Cardiac fibroblast (primary cell): Measurements from ENCODE around the gene KIFC3.

Source experiments
- DNase-seq, 2 donors: peaks; one replicate each; pipeline versions ENCODE4 v3.0.0 to v3.0.0-alpha.2; 2010; ENCODE audit warnings: low read depth in 2 of 2
- H3K4me3 ChIP-seq, 2 donors: replicated peaks in 1 of 2; 1 replicate in 1 of 2; 2 replicates in 1 of 2; pipeline ENCODE4 v1.5.1; 2011; ENCODE audit warnings: low read depth in 2 of 2, low read length in 2 of 2, mild to moderate bottlenecking in 2 of 2, moderate library complexity in 1 of 2
- TF ChIP-seq, protein P1 (sequence below): IDR thresholded peaks from one replicate; pipeline ENCODE4 v1.5.1; 2011; ENCODE audit warnings: low read depth, mild to moderate bottlenecking, low read length, inconsistent platforms

KIFC3 gene

DNA sequence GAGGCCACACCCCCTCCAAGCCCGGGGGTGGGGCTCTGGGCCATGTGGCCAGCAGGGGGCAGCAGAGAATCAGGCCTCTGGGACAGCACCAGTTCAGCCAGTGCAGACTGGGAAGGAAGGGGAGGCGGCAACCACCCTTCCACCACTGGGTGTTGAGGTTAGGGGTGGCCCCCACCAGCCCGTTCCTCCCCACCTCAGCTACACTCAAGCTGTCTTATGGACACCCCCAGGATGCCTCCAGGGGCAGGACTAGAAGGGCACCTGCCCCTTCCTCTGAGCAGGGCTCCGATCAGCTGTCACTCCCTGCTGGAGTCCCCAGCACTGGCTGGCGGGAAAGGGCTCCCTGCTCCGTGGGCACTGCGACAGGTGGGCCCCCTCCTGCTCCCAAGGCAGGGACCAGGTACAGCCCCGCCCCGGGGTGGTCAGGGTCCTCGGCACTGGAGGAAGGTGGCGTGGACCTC lies 44.9 kb downstream of the KIFC3 start:
- no peak overlapping the region for H3K4me3 ChIP-seq
- DNase-seq = peak; percentile 82 to 84
- TF ChIP-seq, protein P1, sequence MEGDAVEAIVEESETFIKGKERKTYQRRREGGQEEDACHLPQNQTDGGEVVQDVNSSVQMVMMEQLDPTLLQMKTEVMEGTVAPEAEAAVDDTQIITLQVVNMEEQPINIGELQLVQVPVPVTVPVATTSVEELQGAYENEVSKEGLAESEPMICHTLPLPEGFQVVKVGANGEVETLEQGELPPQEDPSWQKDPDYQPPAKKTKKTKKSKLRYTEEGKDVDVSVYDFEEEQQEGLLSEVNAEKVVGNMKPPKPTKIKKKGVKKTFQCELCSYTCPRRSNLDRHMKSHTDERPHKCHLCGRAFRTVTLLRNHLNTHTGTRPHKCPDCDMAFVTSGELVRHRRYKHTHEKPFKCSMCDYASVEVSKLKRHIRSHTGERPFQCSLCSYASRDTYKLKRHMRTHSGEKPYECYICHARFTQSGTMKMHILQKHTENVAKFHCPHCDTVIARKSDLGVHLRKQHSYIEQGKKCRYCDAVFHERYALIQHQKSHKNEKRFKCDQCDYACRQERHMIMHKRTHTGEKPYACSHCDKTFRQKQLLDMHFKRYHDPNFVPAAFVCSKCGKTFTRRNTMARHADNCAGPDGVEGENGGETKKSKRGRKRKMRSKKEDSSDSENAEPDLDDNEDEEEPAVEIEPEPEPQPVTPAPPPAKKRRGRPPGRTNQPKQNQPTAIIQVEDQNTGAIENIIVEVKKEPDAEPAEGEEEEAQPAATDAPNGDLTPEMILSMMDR = peak; percentile 98

DNA sequence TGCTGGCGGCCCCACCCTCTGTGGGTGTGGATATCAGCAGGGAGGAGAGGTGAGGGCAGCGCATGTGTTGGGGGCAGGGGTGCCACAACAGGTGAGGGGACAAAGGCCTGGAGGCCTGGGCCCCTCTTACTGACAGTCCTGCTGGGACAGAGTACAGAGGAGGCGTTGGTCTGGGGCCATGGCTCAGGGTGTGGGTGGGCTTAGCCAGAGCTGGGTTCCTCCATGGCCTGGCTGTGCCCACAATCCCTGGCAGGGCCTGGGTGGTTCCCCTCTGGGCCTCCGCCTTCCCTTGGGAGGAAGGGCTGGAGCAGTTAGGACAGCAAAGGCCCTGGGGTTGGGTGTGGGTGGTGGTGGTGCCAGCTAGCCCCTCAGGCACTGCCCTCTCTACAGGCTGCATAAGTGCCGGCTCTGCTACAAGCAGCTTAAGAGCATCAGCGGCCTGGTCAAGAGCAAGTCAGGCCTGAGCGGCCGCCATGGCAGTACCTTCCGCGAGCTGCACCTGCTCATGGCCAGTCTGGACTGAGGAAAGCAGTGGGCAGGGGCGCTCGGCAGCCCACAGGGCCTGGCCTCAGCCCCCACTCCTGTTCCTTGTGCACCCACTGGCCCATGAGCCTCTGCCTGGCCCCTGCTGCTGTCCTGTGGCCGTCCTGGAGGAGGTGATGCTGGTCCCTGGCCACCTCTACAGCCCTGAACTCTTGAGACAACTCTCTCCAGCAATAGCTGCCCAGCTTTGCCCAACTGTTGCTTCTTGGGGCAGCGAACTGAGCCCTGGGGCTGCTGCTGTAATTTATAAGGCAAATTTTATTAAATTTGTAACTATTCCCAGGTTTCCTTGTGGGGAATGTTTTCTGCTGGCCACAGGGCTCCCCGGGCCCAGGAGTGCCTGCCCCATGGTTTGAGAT lies 45.6 kb downstream of the KIFC3 start:
- TF ChIP-seq, protein P1 = no peak
- no peak overlapping the region for H3K4me3 ChIP-seq
- no peak for DNase-seq

DNA sequence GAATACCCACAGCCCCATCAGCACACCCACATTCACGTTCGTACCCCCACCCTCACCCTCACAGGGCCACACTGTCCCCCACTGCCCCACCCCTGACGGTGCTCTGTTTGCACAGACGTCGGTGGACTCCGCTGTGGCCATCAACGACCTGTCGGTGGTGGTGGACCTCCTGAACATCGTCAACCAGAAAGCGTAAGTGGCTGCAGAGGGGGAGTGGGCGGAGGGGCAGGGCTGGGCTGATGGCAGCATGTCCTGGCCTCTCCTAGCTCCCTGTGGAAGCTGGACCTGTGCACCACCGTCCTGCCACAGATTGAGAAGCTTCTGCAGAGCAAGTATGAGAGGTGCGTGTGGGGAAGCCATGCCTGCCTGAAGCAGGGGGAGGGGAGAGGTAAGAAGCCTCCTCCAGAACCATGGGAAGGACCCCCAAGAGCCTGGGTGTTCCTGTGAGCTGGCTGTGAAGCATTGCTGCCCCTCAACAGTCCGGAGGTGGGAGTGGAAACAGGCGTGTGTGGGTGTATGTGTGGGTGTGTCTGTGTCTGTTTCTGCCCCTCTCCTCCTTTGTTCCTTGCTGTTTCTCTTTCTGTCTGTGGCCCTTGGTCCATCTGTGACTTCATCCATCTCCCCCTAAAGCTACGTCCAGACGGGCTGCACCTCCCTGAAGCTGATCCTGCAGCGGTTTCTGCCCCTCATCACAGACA lies 46.4 kb downstream of the KIFC3 start:
- H3K4me3 ChIP-seq = no peak overlapping the region
- DNase-seq = no peak
- TF ChIP-seq, protein P1 = no peak

DNA sequence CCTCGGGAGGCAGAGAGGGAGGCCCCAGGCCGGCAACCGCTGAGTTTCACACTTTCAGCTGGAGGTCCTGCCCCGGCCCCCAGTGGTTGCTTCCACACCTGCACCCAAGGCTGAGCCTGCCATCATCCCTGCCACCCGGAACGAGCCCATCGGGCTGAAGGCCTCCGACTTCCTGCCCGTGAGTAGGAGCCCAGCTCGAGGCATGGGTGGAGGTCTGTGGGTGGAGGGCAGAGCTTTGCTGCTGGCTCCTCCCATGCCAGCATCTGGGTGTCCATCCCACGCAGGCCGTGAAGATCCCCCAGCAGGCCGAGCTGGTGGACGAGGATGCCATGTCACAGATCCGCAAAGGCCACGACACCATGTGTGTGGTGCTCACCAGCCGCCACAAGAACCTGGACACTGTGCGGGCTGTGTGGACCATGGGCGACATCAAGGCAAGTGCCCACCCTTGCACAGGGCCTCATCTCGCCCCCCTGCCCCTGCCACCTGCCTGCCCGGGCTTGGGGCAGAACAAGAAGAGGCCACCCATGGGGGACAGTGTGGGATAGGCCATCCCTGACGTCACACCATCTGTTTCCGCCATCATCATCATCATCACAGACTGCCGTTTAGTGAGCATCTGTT lies 47.1 kb downstream of the KIFC3 start:
- H3K4me3 ChIP-seq = no peak overlapping the region
- TF ChIP-seq, protein P1 = peak; percentile 6
- no peak for DNase-seq

DNA sequence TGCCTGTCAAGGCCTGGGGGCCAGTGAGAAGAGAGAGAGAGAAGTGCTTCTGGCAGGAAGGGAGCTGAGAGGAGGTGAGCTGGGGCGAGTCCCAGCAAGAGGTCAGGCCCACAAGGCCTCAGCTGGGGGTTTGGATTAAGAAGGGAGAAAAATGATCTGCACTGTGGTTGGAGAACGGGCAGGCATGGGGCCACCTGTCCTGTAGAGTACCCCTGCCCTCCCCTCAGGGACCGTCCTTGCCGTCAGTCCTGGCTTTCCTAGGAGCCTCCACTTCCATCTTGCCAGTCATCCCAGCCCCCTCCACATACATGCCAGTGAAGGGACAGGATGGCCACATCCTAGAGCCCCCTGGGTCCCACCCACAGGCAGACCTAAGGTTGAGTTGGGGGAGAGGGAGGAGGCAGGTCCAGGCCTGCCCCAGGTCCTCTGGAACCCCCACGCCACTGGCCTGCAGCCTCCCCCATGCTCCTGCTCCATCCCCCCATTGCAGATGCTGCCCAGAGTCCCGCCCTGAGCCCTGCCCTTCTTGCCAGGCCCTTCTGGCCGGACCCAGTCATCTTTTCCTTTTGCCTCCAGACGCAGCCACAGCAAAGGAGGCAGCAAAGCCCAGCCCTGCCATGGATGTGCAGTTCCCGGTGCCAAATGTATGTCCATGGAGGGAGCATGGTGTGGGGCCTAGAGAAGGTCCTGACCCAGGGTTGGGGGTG lies 47.8 kb downstream of the KIFC3 start:
- H3K4me3 ChIP-seq = no peak overlapping the region
- TF ChIP-seq, protein P1 = no peak
- no peak for DNase-seq
